Measurements from ENCODE around the gene SNAPC1.
"Not testable (repeated sequence)": the region's sequence is repeated elsewhere in the genome, so short reads cannot be mapped to it uniquely, and the experiment has no call there.

SNAPC1 gene, protein sequence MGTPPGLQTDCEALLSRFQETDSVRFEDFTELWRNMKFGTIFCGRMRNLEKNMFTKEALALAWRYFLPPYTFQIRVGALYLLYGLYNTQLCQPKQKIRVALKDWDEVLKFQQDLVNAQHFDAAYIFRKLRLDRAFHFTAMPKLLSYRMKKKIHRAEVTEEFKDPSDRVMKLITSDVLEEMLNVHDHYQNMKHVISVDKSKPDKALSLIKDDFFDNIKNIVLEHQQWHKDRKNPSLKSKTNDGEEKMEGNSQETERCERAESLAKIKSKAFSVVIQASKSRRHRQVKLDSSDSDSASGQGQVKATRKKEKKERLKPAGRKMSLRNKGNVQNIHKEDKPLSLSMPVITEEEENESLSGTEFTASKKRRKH

DNA sequence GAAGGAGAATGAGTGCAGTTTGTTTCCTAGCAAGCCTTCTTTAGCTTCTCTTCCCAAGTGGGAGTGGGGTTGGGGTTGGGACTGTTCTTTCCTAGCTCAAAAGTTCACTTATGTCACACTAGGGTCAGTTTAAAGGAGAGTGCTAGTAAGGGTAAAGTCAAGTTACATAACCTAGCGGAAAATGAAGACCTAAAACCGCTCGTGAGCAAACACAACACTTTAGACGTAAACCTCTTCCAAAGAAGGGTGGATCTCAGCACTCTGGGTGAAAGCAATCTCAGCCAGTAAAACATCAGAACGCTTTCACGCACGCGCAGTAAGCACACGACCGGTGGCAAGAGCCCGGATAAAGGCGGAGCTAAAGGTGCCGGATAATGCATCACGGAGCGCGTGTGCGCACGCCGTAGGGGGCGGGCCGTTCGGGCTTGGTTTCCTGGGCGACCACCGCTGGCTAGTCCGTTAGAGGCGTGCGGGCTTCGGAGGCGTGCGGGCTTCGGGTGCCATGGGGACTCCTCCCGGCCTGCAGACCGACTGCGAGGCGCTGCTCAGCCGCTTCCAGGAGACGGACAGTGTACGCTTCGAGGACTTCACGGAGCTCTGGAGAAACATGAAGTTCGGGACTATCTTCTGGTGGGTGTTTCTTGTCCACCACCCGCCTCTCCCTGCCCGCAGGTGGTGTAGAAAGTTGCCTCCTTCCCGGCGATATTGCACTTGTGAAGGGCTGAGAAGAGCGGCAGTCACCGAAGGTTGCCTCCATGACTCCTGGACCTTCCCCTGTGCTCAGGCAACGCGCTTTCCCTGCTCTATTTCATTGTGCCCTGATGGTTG is at the start of gene SNAPC1:
SNAPC1 (plus strand) TSS at position 462 of the 828 bp plus-strand sequence; CDS start at position 503, 41 bp downstream.
- peak; percentile 83 for DNase-seq (ENCODE audit: low read depth)

GRCh38 chr14:61713724-61714437 is 48.3 kb upstream of the SNAPC1 start:
- no peak for DNase-seq (ENCODE audit: low read depth)

- no peak for DNase-seq (ENCODE audit: low read depth)
Measured at GRCh38 chr14:61716956-61717355, 45.3 kb upstream of the SNAPC1 start.

DNA sequence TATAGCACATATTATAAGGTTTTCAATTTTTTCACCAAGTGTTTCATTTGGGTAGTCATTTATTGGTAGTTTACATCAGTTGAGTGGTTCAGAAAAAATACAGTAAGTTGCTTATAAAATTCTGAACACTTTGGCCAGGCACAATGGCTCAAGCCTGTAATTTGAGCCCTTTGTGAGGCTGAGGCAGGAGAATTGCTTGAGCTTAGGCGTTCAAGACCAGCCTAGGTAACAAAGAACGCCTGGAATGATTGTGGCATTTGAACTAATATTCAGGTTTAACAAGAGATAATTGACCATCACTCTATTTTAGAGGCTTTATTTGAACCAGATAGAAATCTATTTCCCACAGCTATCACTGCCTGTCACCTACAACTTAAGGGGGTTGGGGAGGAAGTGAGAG is 44.2 kb upstream of the SNAPC1 start:
- no peak for DNase-seq (ENCODE audit: low read depth)

DNA sequence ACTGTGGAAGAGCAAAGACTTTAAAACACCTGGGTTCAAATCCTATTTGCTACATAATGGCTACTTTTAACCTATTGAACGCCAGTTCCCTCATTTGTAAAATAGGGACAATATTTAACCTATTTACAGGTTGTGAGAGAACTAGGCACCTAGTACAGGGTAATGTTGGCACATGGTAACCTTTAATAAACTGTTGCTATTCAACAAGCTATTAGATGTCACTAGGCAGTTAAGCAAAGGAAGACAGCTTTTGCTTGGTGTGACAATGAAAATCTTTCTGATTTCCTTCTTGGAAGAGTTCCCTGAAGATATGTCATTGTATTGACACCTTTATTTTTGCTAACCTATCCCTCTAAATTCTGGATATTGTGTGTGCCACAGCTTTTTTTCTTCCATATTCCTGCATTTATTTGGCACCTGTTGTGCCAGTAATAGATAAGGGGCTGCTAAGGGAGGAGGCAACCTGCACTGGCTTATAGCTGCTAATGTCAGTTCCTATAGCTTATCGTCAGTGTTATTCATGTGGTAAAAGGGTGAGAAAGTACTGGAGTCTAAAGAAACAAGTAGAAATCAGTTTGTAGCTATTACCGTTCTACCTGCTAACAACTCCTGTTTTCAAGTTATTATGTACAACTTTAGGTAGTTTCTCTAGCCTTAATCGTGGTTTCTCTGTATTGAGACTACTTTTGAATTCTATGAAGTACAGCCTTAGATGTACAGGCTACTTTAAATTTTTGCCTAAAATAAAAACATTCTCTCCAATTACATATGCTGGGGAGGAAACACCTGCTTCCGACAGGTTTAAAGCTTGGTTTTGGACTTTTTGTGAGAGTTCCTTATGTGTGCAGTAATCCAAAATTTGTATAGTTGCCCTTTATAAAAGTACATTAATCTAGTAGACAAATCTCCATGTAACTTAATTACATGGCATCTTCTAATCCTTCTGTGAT is 42.6 kb upstream of the SNAPC1 start:
- DNase-seq (ENCODE audit: low read depth), result no peak

- DNase-seq (ENCODE audit: low read depth), result no peak
Measured at GRCh38 chr14:61720294-61720661, 41.9 kb upstream of the SNAPC1 start.

GRCh38 chr14:61720741-61721140 is 41.5 kb upstream of the SNAPC1 start:
- DNase-seq (ENCODE audit: low read depth), result no peak

DNA sequence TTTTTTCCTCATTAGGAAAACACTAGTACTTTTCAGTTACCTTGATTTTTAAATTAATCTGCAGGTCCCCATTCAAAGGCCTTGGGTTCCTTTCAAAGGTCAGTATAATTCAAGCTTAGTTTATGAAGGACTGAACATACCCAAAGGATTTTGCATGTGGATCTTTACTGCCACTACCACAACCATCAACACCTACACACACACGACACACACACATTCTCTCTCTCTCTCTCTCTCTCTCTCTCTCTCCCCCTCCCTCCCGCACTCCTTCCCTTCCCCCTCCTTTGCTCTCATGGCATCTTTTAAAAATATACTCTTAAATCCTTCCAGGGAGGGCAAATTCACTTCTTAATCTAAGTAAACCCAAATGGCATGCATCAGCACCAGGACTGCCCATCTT is 38.1 kb upstream of the SNAPC1 start:
- DNase-seq (ENCODE audit: low read depth), result no peak

GRCh38 chr14:61726778-61727658 is 35.2 kb upstream of the SNAPC1 start:
- no peak for DNase-seq (ENCODE audit: low read depth)

- no peak for DNase-seq (ENCODE audit: low read depth)
Measured at GRCh38 chr14:61730756-61731373, 31.4 kb upstream of the SNAPC1 start.

DNA sequence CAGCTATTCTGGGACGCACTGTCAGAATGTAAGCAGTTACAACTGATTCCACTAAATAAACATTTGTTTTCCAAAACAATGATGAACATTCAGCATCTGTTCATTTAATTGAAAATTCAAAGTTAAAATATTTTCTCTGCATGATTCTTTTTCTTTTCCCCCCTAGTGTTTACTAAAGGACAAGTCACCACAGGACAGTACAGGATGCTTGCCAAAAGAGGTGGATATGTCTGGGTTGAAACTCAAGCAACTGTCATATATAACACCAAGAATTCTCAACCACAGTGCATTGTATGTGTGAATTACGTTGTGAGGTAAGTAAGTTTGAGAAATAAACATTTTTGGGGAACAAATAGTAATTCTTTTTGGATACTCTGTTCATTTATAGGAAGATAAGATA is 28.2 kb upstream of the SNAPC1 start:
- no peak for DNase-seq (ENCODE audit: low read depth)

DNA sequence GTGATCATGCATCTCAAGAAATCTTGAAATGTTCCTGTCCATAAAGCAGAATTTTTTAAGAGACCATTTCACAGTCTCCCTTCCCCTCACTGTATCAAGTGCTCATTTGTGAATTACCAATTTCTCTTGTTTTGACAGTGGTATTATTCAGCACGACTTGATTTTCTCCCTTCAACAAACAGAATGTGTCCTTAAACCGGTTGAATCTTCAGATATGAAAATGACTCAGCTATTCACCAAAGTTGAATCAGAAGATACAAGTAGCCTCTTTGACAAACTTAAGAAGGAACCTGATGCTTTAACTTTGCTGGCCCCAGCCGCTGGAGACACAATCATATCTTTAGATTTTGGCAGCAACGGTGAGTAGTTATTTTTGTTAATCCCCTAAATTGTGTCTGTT is 25.5 kb upstream of the SNAPC1 start:
- DNase-seq (ENCODE audit: low read depth), result no peak

- DNase-seq (ENCODE audit: low read depth), result no peak
Measured at GRCh38 chr14:61737915-61738314, 24.3 kb upstream of the SNAPC1 start.

DNA sequence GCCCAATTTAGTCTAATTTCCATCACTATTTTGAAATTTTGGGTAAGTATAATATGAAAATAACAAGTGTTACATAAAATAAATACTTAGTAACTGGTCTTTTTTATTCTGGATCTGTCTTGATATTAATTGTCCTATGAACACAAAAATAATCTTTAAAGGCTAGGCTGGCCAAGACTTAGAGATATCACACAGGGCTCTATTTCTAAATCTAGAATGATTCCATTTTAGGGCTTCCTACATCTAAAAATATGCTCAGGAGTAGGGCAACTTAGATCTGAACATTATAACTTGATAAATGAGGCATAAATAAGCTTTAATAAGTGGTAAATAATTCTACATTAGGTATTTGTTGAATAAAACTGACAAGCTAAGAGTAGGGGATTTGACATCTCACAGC is 23.1 kb upstream of the SNAPC1 start:
- DNase-seq (ENCODE audit: low read depth), result no peak

- DNase-seq (ENCODE audit: low read depth), result no peak
Measured at GRCh38 chr14:61742371-61742770, 19.8 kb upstream of the SNAPC1 start.

- DNase-seq (ENCODE audit: low read depth), result no peak
Measured at GRCh38 chr14:61744238-61744637, 18.0 kb upstream of the SNAPC1 start.

- not testable (repeated sequence) for DNase-seq (ENCODE audit: low read depth)
Measured at GRCh38 chr14:61746346-61746745, 15.9 kb upstream of the SNAPC1 start.

GRCh38 chr14:61746881-61747280 is 15.3 kb upstream of the SNAPC1 start:
- DNase-seq (ENCODE audit: low read depth), result no peak

DNA sequence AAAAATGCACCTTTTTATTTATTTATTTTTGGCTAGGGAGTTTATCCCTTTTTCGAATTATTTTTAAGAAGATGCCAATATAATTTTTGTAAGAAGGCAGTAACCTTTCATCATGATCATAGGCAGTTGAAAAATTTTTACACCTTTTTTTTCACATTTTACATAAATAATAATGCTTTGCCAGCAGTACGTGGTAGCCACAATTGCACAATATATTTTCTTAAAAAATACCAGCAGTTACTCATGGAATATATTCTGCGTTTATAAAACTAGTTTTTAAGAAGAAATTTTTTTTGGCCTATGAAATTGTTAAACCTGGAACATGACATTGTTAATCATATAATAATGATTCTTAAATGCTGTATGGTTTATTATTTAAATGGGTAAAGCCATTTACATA is 14.9 kb upstream of the SNAPC1 start:
- DNase-seq (ENCODE audit: low read depth), result no peak

DNA sequence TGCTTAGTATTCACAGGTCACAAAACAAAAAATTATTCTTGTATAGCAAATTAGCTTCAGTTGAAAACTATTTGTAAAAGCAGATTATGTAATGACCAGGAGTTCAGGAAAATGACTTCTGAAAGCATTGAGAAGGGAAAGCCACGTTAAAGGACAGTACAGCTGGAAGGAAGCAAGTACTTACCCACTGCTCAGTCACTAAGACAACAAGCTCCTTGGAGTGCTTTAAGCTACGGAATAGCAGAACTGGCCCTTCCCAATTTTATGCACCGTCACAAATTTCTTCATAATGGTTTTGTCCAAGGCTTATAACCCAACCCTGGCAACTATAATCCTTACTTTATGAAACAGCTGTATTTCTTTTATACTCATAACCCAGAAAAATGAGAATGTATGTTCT is 13.0 kb upstream of the SNAPC1 start:
- no peak for DNase-seq (ENCODE audit: low read depth)
